Measurements from ENCODE around the gene APPL2.

APPL2 gene

GRCh38 chr12:105138248-105138647 is 97.7 kb downstream of the APPL2 start:
- no peak for DNase-seq (ENCODE audit: low read depth, low spot score)
- no peak overlapping the region for H3K4me3 ChIP-seq (ENCODE audit: low read depth, low read length)
- TF ChIP-seq, protein P1, sequence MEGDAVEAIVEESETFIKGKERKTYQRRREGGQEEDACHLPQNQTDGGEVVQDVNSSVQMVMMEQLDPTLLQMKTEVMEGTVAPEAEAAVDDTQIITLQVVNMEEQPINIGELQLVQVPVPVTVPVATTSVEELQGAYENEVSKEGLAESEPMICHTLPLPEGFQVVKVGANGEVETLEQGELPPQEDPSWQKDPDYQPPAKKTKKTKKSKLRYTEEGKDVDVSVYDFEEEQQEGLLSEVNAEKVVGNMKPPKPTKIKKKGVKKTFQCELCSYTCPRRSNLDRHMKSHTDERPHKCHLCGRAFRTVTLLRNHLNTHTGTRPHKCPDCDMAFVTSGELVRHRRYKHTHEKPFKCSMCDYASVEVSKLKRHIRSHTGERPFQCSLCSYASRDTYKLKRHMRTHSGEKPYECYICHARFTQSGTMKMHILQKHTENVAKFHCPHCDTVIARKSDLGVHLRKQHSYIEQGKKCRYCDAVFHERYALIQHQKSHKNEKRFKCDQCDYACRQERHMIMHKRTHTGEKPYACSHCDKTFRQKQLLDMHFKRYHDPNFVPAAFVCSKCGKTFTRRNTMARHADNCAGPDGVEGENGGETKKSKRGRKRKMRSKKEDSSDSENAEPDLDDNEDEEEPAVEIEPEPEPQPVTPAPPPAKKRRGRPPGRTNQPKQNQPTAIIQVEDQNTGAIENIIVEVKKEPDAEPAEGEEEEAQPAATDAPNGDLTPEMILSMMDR (IDR thresholded peaks at IDR 0.05; ENCODE audit: low read depth, low read length): no peak
- in situ Hi-C loops (cut with HindIII; ENCODE audit: low sequenced_read_pairs): no loop called here
